Activated CD4-positive, alpha-beta T cell treated with anti-CD3 and anti-CD28 coated beads for 36 hours (primary cell): ENCODE data around the gene NEO1. TPM values are rescaled to one million over a fixed set of nuclear protein-coding genes. Genes with fewer than 3 reads are reported as not detected.

Experiments
- ATAC-seq: fragments of 200-7000 bp; cut with Tn5 transposase; one replicate; pipeline ENCODE4 v1.10.0; 2021; ENCODE audit warnings: mild to moderate bottlenecking, moderate library complexity
- CTCF ChIA-PET: fragments of 350-600 bp; sonication (Branson Sonifier 250); formaldehyde crosslinking; loops from one replicate; lab custom pipeline; 2021; ENCODE audit warnings: antibody characterized with exemption; lab: Charles Lee
- POLR2A ChIA-PET: fragments of 350-600 bp; sonication (Branson Sonifier 250); formaldehyde crosslinking; loops from one replicate; lab custom pipeline; 2021; ENCODE audit warnings: antibody characterized with exemption, inconsistent platforms; lab: Charles Lee
- DNase-seq: peaks from one replicate; pipeline ENCODE4 v3.0.0-alpha.2; 2020
- H3K27ac Mint-ChIP-seq: one replicate; pipeline ENCODE4 v1.8.0; 2021; ENCODE audit warnings: mixed read lengths
- H3K27me3 Mint-ChIP-seq: one replicate; pipeline ENCODE4 v1.8.0; 2021; ENCODE audit warnings: mixed read lengths
- H3K36me3 Mint-ChIP-seq: one replicate; pipeline ENCODE4 v1.8.0; 2021; ENCODE audit warnings: low read depth, mixed read lengths
- H3K4me1 Mint-ChIP-seq: one replicate; pipeline ENCODE4 v1.8.0; 2021; ENCODE audit warnings: mixed read lengths
- H3K4me3 Mint-ChIP-seq: one replicate; pipeline ENCODE4 v1.8.0; 2021; ENCODE audit warnings: mild to moderate bottlenecking, moderate library complexity, mixed read lengths
- H3K9me3 Mint-ChIP-seq: one replicate; pipeline ENCODE4 v1.8.0; 2021; ENCODE audit warnings: low read depth, mixed read lengths
- intact Hi-C, 2 experiments: fragments of 100-400 bp; cut with DNase I in 1 of 2; cut with micrococcal nuclease in 1 of 2; formaldehyde crosslinking; loops; one replicate each; pipeline versions ENCODE4 v1.14.2 to v1.15.1; 2022 to 2024; cut with DNase I, micrococcal nuclease
- total RNA-seq, 2 experiments: library from RNA; stranded (reverse); gene quantifications; one replicate each; pipeline ENCODE4 v1.2.3, GENCODE V29; 2021

Gene NEO1
- total RNA-seq, 2 experiments from 2014 or later: 6.6 to 8.0 TPM

- Mint-ChIP-seq H3K4me1 (no peaks in the 10 kb centered on the region), H3K27me3 (no peaks in the 10 kb centered on the region), H3K9me3 (no peaks in the 10 kb centered on the region), H3K27ac (no peak overlapping the region), H3K4me3 (no peak overlapping the region), H3K36me3 (no peaks in the 10 kb centered on the region)
- DNase-seq (peak; percentile 84), ATAC-seq (no peak)
- POLR2A ChIA-PET: no interaction called here
- CTCF ChIA-PET: interaction anchor here (0.6 to 4.8 kb wide), 38 partner anchors 8 to 707 kb away, joined by 3 to 83 read pairs (median 4); no protein-coding TSS in a partner anchor
- intact Hi-C loops: loop anchor here (1.0 to 10.0 kb wide), 9 partner anchors 24 to 636 kb away; partner anchors contain the start of gene ADPGK (in 1 of the 2)
Measured at GRCh38 chr15:73240866-73241499, 188.7 kb downstream of the NEO1 start.

- H3K27ac Mint-ChIP-seq: no peak overlapping the region
- no peaks in the 10 kb centered on the region for H3K9me3 Mint-ChIP-seq
- ATAC-seq (peak; percentile 68), DNase-seq (peak; percentile 25)
- POLR2A ChIA-PET: no interaction called here
- no peak overlapping the region for H3K4me3 Mint-ChIP-seq
- H3K27me3 Mint-ChIP-seq: no peaks in the 10 kb centered on the region
- H3K4me1 Mint-ChIP-seq: peaks cover 3% of the 10 kb centered on the region
- CTCF ChIA-PET: interaction anchor here (0.6 to 4.8 kb wide), 7 partner anchors 10 to 522 kb away, joined by 3 to 83 read pairs (median 5); no protein-coding TSS in a partner anchor
- H3K36me3 Mint-ChIP-seq: no peaks in the 10 kb centered on the region
- intact Hi-C loops: loop anchor here (1.0 to 10.0 kb wide), 6 partner anchors 393 to 640 kb away; partner anchors contain the start of gene ADPGK (in 1 of the 2)
Measured at GRCh38 chr15:73244333-73244732, 192.1 kb downstream of the NEO1 start.

GRCh38 chr15:73246439-73246838 is 194.2 kb downstream of the NEO1 start:
- Mint-ChIP-seq H3K36me3 (no peaks in the 10 kb centered on the region), H3K4me3 (no peak overlapping the region), H3K27ac (no peak overlapping the region), H3K9me3 (no peaks in the 10 kb centered on the region), H3K27me3 (no peaks in the 10 kb centered on the region), H3K4me1 (peaks cover 3% of the 10 kb centered on the region)
- intact Hi-C loops: loop anchor here (10.0 kb wide), 2 partner anchors 452 to 642 kb away; no protein-coding TSS in a partner anchor
- ATAC-seq: no peak
- ChIA-PET CTCF (interaction anchor here (0.8 to 3.6 kb wide), 5 partner anchors 9 to 524 kb away, joined by 3 to 18 read pairs (median 5); no protein-coding TSS in a partner anchor), POLR2A (no interaction called here)
- DNase-seq: no peak

GRCh38 chr15:73246898-73247297 is 194.6 kb downstream of the NEO1 start:
- no peak overlapping the region for H3K4me3 Mint-ChIP-seq
- no peak for ATAC-seq
- no peaks in the 10 kb centered on the region for H3K9me3 Mint-ChIP-seq
- DNase-seq: no peak
- H3K36me3 Mint-ChIP-seq: no peaks in the 10 kb centered on the region
- ChIA-PET CTCF (interaction anchor here (0.6 to 3.6 kb wide), 7 partner anchors 9 to 558 kb away, joined by 3 to 18 read pairs (median 4); no protein-coding TSS in a partner anchor), POLR2A (no interaction called here)
- peaks cover 3% of the 10 kb centered on the region for H3K4me1 Mint-ChIP-seq
- intact Hi-C loops: loop anchor here (10.0 kb wide), 2 partner anchors 452 to 642 kb away; no protein-coding TSS in a partner anchor
- no peaks in the 10 kb centered on the region for H3K27me3 Mint-ChIP-seq
- H3K27ac Mint-ChIP-seq: no peak overlapping the region

GRCh38 chr15:73247331-73247730 is 195.1 kb downstream of the NEO1 start:
- POLR2A ChIA-PET: no interaction called here
- ATAC-seq: no peak
- intact Hi-C loops: loop anchor here (10.0 kb wide), 2 partner anchors 453 to 643 kb away; no protein-coding TSS in a partner anchor

GRCh38 chr15:73249499-73249898 is 197.2 kb downstream of the NEO1 start:
- DNase-seq (no peak), ATAC-seq (no peak)
- Mint-ChIP-seq H3K27me3 (no peaks in the 10 kb centered on the region), H3K9me3 (no peaks in the 10 kb centered on the region), H3K36me3 (no peaks in the 10 kb centered on the region), H3K4me3 (no peak overlapping the region), H3K27ac (no peak overlapping the region), H3K4me1 (peaks cover 3% of the 10 kb centered on the region)
- CTCF ChIA-PET: interaction anchor here (1.3 to 2.6 kb wide), 3 partner anchors 8 to 24 kb away, joined by 5 to 13 read pairs (median 9); no protein-coding TSS in a partner anchor
- intact Hi-C loops: loop anchor here (10.0 kb wide), 2 partner anchors 455 to 645 kb away; no protein-coding TSS in a partner anchor
- POLR2A ChIA-PET: no interaction called here

More at GRCh38 chr15:73247331-73247730, 195.1 kb downstream of the NEO1 start:
- DNase-seq: no peak
- Mint-ChIP-seq H3K27me3 (no peaks in the 10 kb centered on the region), H3K4me3 (no peak overlapping the region), H3K4me1 (peaks cover 3% of the 10 kb centered on the region), H3K9me3 (no peaks in the 10 kb centered on the region), H3K36me3 (no peaks in the 10 kb centered on the region), H3K27ac (no peak overlapping the region)
- CTCF ChIA-PET: interaction anchor here (0.6 to 3.6 kb wide), 7 partner anchors 8 to 559 kb away, joined by 3 to 18 read pairs (median 4); no protein-coding TSS in a partner anchor

GRCh38 chr15:73254598-73254997 is 202.3 kb downstream of the NEO1 start:
- no peak for DNase-seq
- ATAC-seq: no peak
- Mint-ChIP-seq H3K4me3 (no peak overlapping the region), H3K9me3 (no peaks in the 10 kb centered on the region), H3K27ac (no peak overlapping the region), H3K4me1 (peaks cover 8% of the 10 kb centered on the region), H3K27me3 (no peaks in the 10 kb centered on the region), H3K36me3 (peaks cover under 1% of the 10 kb centered on the region)
- POLR2A ChIA-PET: no interaction called here
- CTCF ChIA-PET: interaction anchor here (1.9 to 2.6 kb wide), 2 partner anchors 11 to 13 kb away, joined by 9 to 11 read pairs; no protein-coding TSS in a partner anchor
- intact Hi-C loops: no loop called here

- intact Hi-C loops: no loop called here
- POLR2A ChIA-PET: no interaction called here
- Mint-ChIP-seq H3K9me3 (no peaks in the 10 kb centered on the region), H3K27ac (peak overlapping the region; percentile 20), H3K4me1 (peaks cover 8% of the 10 kb centered on the region), H3K36me3 (peaks cover 7% of the 10 kb centered on the region), H3K4me3 (no peak overlapping the region), H3K27me3 (no peaks in the 10 kb centered on the region)
- CTCF ChIA-PET: interaction anchor here (0.6 to 1.4 kb wide), 4 partner anchors 10 to 991 kb away, joined by 3 to 8 read pairs (median 4); no protein-coding TSS in a partner anchor
- DNase-seq (peak; percentile 41), ATAC-seq (peak; percentile 90)
Measured at GRCh38 chr15:73258271-73259108, 206.2 kb downstream of the NEO1 start.

GRCh38 chr15:73264881-73265280 is 212.6 kb downstream of the NEO1 start:
- Mint-ChIP-seq H3K27me3 (no peaks in the 10 kb centered on the region), H3K36me3 (peaks cover 5% of the 10 kb centered on the region), H3K4me3 (no peak overlapping the region), H3K9me3 (no peaks in the 10 kb centered on the region), H3K4me1 (peaks cover 3% of the 10 kb centered on the region), H3K27ac (no peak overlapping the region)
- no peak for ATAC-seq
- ChIA-PET CTCF (interaction anchor here (1.0 to 8.2 kb wide), 10 partner anchors 10 to 29 kb away, joined by 4 to 83 read pairs (median 8); no protein-coding TSS in a partner anchor), POLR2A (no interaction called here)
- intact Hi-C loops: loop anchor here in 1 of 2 experiments (1.0 kb wide), 1 partner anchor 24 kb away; no protein-coding TSS in a partner anchor
- no peak for DNase-seq

GRCh38 chr15:73265536-73266153 is 213.4 kb downstream of the NEO1 start:
- ATAC-seq (peak; percentile 87), DNase-seq (peak; percentile 72)
- ChIA-PET CTCF (interaction anchor here (0.6 to 8.2 kb wide), 18 partner anchors 10 to 1921 kb away, joined by 3 to 83 read pairs (median 4); no protein-coding TSS in a partner anchor), POLR2A (interaction anchor here (0.5 kb wide), 1 partner anchor 880 kb away, joined by 3 read pairs; no protein-coding TSS in a partner anchor)
- Mint-ChIP-seq H3K9me3 (no peaks in the 10 kb centered on the region), H3K36me3 (peaks cover 4% of the 10 kb centered on the region), H3K4me3 (no peak overlapping the region), H3K27me3 (no peaks in the 10 kb centered on the region), H3K27ac (no peak overlapping the region), H3K4me1 (peaks cover 3% of the 10 kb centered on the region)
- intact Hi-C loops: loop anchor here in 1 of 2 experiments (1.0 kb wide), 1 partner anchor 24 kb away; no protein-coding TSS in a partner anchor
